ENCODE data around the gene PNMA6F. TPM values are rescaled to one million over a fixed set of nuclear protein-coding genes. Genes with fewer than 3 reads are reported as not detected.

Gene PNMA6F
- total and polyA plus RNA-seq, 8 donors, result 0.12 TPM; not detected in 7

DNA sequence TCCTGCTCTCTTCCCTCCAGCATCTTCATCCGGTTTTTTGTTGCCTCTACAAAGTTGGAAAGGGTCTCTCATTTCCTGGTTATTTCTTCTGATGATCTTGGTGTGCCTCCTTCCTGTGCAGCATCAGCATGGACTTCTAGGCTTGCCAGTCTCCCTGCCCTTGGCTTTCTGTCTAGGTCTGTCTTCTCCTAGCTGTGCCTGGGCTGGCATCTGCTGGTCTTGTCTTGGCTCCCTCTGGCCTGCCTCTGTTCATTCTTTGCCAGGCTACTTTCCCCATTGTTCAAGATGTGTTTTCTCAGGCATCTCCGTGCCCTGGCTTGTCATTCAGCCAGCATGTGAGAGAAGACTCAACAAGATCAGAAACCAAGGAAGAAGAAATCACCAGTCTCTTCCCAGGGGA is 22.1 kb upstream of the PNMA6F start:
- Histone ChIP-seq H3K27me3 (no peaks in the 10 kb centered on the region), H3K4me1 (no peaks in the 10 kb centered on the region), H3K4me3 (no peak overlapping the region), H3K36me3 (peaks cover 0 to 5% (median 0%) of the 10 kb centered on the region in 3 donors), H3K9me3 (no peaks in the 10 kb centered on the region), H3K27ac (no peak overlapping the region)
- ATAC-seq (no peak), DNase-seq (no peak), FAIRE-seq (no peak)
- TF ChIP-seq, protein P1, sequence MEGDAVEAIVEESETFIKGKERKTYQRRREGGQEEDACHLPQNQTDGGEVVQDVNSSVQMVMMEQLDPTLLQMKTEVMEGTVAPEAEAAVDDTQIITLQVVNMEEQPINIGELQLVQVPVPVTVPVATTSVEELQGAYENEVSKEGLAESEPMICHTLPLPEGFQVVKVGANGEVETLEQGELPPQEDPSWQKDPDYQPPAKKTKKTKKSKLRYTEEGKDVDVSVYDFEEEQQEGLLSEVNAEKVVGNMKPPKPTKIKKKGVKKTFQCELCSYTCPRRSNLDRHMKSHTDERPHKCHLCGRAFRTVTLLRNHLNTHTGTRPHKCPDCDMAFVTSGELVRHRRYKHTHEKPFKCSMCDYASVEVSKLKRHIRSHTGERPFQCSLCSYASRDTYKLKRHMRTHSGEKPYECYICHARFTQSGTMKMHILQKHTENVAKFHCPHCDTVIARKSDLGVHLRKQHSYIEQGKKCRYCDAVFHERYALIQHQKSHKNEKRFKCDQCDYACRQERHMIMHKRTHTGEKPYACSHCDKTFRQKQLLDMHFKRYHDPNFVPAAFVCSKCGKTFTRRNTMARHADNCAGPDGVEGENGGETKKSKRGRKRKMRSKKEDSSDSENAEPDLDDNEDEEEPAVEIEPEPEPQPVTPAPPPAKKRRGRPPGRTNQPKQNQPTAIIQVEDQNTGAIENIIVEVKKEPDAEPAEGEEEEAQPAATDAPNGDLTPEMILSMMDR (IDR thresholded peaks at IDR 0.05), result no peak
- intact Hi-C loops (cut with DNase I), result no loop called here
- 62 to 77% methylated on average over 2 of the region's 2 CpGs for WGBS, 2 donors

DNA sequence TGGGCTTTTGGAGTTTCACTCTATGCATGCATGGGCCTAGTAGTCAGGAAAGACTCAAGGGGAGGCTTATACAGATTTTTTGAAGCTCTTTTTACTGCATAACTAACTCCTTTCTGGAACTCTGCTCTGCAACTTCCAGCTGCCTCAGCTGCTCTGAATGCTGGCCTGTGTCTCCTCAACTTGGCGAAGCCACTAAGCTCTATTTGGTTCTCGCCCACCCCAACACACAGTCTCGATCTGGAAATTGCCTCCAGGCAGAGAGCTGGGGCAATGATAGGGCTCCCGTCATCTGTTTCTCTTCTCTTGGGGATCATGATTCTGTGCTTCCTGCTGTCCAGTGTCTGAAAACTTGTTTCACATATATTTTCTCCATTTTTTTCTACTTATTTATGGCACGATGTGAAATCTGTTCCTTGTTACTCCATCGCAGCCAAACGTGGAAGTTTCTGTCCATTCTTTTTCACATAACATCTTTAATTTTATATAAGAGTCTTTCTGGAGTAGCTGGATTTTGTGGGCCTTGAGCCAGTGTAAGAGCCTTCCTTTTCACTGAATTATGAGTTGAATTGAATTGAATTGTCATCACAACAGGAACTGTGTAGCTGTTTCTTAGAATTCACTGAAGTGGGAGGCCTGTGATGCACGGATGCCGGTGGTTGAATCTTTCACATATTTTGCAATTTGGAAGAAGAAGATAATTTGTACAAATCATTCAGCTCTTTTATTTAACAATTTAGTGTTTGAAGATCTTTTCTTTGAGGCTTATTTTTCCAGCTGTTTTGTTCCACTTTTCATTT is 21.4 kb upstream of the PNMA6F start:
- no peak for DNase-seq
- 75 to 86% methylated on average over 9 of the region's 9 CpGs for WGBS, 2 donors
- FAIRE-seq, result no peak

DNA sequence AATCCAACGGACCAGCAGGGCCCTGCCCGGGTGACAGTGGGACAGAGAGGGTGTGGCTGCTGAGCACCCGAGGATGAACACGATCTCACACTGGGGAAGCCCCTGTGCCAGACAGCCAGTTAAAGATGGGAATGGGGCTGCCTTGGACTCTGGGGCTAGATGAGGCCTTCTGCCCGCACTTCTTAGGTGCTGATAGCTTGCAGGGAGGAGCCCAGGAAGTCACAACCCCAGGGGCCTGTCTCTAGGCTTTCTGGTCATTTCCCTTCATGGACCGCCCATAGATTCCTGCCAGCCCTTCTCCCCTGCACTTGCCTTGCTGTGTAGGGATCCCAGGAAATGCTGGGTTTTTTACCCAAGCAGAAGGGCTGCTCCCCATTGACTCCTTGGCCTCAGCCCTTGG is 18.5 kb upstream of the PNMA6F start:
- Histone ChIP-seq H3K27ac (no peak overlapping the region), H3K4me3 (no peak overlapping the region), H3K4me1 (no peaks in the 10 kb centered on the region), H3K27me3 (no peaks in the 10 kb centered on the region), H3K9me3 (no peaks in the 10 kb centered on the region), H3K36me3 (no peaks in the 10 kb centered on the region)
- WGBS, 2 donors, result 90 to 97% methylated on average over 6 of the region's 6 CpGs
- FAIRE-seq, result no peak
- no peak for ATAC-seq
- no peak for DNase-seq
- TF ChIP-seq, protein P1 (IDR thresholded peaks at IDR 0.05), result no peak
- intact Hi-C loops (cut with DNase I), result no loop called here

More for the DNA sequence above, 21.4 kb upstream of the PNMA6F start:
- Histone ChIP-seq H3K9me3 (no peaks in the 10 kb centered on the region), H3K4me3 (no peak overlapping the region), H3K27me3 (no peaks in the 10 kb centered on the region), H3K27ac (no peak overlapping the region), H3K36me3 (peaks cover 0 to 5% (median 0%) of the 10 kb centered on the region in 3 donors), H3K4me1 (no peaks in the 10 kb centered on the region)
- intact Hi-C loops (cut with DNase I), result no loop called here
- TF ChIP-seq, protein P1 (IDR thresholded peaks at IDR 0.05), result no peak
- peak in 1 of 4 donors; percentile 17 for ATAC-seq

DNA sequence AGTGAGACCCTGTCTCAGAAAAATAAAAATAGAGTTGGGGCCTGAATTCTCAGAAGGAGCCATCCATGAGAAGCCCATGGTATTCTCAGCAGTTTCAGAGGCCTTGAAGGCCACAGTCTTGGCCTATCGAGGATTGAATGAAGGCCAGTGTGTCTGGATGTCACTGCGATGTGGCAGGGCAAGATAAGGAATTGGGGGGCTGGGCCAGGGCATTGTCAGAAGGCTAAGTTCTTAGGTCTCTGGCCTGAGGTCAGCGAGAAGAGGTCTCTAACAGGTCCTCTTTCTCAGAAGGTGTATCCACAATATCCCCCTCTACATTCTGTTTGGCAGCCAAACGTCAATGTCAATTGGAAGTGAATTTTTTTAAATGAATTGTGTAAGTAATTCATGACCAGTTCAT is 18.1 kb upstream of the PNMA6F start:
- intact Hi-C loops (cut with DNase I), result no loop called here
- 81 to 82% methylated on average over 4 of the region's 4 CpGs for WGBS, 2 donors

More for the DNA sequence above, 18.1 kb upstream of the PNMA6F start:
- TF ChIP-seq, protein P1 (IDR thresholded peaks at IDR 0.05), result no peak
- Histone ChIP-seq H3K9me3 (no peaks in the 10 kb centered on the region), H3K4me1 (no peaks in the 10 kb centered on the region), H3K27me3 (no peaks in the 10 kb centered on the region), H3K36me3 (no peaks in the 10 kb centered on the region), H3K4me3 (no peak overlapping the region), H3K27ac (no peak overlapping the region)
- DNase-seq (no peak), ATAC-seq (no peak), FAIRE-seq (no peak)

Data from pancreas (tissue), 10 donors.